Measurements from ENCODE around the gene CNTN6.
"Not testable (repeated sequence)": the region's sequence is repeated elsewhere in the genome, so short reads cannot be mapped to it uniquely, and the experiment has no call there.

CNTN6 gene

GRCh38 chr3:1292571-1293071, 199.8 kb downstream of the CNTN6 start:
- DNase-seq: no peak

- no peak for DNase-seq
Observed at GRCh38 chr3:1294586-1294985, 201.8 kb downstream of the CNTN6 start.

- no peak for DNase-seq
Observed at GRCh38 chr3:1318296-1319005, 225.6 kb downstream of the CNTN6 start.

GRCh38 chr3:1326546-1326945, 233.7 kb downstream of the CNTN6 start:
- DNase-seq: no peak

GRCh38 chr3:1330107-1330506, 237.3 kb downstream of the CNTN6 start:
- DNase-seq: no peak

GRCh38 chr3:1346386-1346785, 253.6 kb downstream of the CNTN6 start:
- no peak for DNase-seq

GRCh38 chr3:1348547-1348946, 255.7 kb downstream of the CNTN6 start:
- DNase-seq: no peak

- DNase-seq: no peak
Observed at GRCh38 chr3:1350885-1351284, 258.1 kb downstream of the CNTN6 start.

- DNase-seq: no peak
Observed at GRCh38 chr3:1355691-1356090, 262.9 kb downstream of the CNTN6 start.

- no peak for DNase-seq
Observed at GRCh38 chr3:1356101-1356500, 263.3 kb downstream of the CNTN6 start.

GRCh38 chr3:1365528-1365927, 272.7 kb downstream of the CNTN6 start:
- no peak for DNase-seq

GRCh38 chr3:1374471-1374870, 281.6 kb downstream of the CNTN6 start:
- DNase-seq: no peak

- DNase-seq: no peak
Observed at GRCh38 chr3:1375145-1375544, 282.3 kb downstream of the CNTN6 start.

GRCh38 chr3:1380926-1381646, 288.3 kb downstream of the CNTN6 start:
- DNase-seq: no peak

- no peak for DNase-seq
Observed at GRCh38 chr3:1381647-1382036, 288.8 kb downstream of the CNTN6 start.

- not testable (repeated sequence) for DNase-seq
Observed at GRCh38 chr3:1387396-1387905, 294.6 kb downstream of the CNTN6 start.

- no peak for DNase-seq
Observed at GRCh38 chr3:1394188-1394587, 301.4 kb downstream of the CNTN6 start.

GRCh38 chr3:1400571-1400970, 307.7 kb downstream of the CNTN6 start:
- DNase-seq: no peak

- DNase-seq: no peak
Observed at GRCh38 chr3:1404270-1404962, 311.6 kb downstream of the CNTN6 start.

- no peak for DNase-seq
Observed at GRCh38 chr3:1406250-1406649, 313.4 kb downstream of the CNTN6 start.

GRCh38 chr3:1421577-1421976, 328.8 kb downstream of the CNTN6 start:
- DNase-seq: no peak

GRCh38 chr3:1423566-1424089, 330.8 kb downstream of the CNTN6 start:
- DNase-seq: no peak

GRCh38 chr3:1439395-1439794, 346.6 kb downstream of the CNTN6 start:
- no peak for DNase-seq

All from NK-92 treated with Interleukin-12 subunit alpha and Interleukin-12 subunit beta, amount 100 ng/mL, for 24 hours (cell line).